HepG2 (cell line): ENCODE measurements around the gene SMIM43.

Experiments used
- EZH2 ChIP-seq: conservative IDR thresholded peaks from 2 replicates; pipeline ENCODE4 v1.6.1; 2012; ENCODE audit warnings: mild to moderate bottlenecking, low read depth, low read length, moderate library complexity
- MIXL1 ChIP-seq: IDR thresholded peaks from 2 replicates; pipeline ENCODE4 v1.6.1; 2016
- NR2F6 ChIP-seq, 2 experiments: IDR thresholded peaks; 2 replicates each; pipeline ENCODE4 v1.6.1; 2016; ENCODE audit warnings: antibody characterized with exemption in 1 of 2, mild to moderate bottlenecking in 1 of 2
- RFXANK ChIP-seq: IDR thresholded peaks from 2 replicates; pipeline ENCODE4 v1.6.1; 2016
- SETDB1 ChIP-seq: sonication (generic); formaldehyde crosslinking; IDR thresholded peaks from 2 replicates; pipeline ENCODE4 v1.5.1; 2020; ENCODE audit warnings: missing genetic modification reagents, mild to moderate bottlenecking, borderline replicate concordance
- ZNF772 ChIP-seq: sonication (generic); formaldehyde crosslinking; IDR thresholded peaks from 2 replicates; pipeline ENCODE4 v1.5.0; 2020; ENCODE audit warnings: mild to moderate bottlenecking, missing genetic modification reagents
- TF ChIP-seq, protein P1 (sequence below): sonication (generic); formaldehyde crosslinking; IDR thresholded peaks from 2 replicates; pipeline ENCODE4 v1.4.0; 2020; ENCODE audit warnings: missing genetic modification reagents

DNA sequence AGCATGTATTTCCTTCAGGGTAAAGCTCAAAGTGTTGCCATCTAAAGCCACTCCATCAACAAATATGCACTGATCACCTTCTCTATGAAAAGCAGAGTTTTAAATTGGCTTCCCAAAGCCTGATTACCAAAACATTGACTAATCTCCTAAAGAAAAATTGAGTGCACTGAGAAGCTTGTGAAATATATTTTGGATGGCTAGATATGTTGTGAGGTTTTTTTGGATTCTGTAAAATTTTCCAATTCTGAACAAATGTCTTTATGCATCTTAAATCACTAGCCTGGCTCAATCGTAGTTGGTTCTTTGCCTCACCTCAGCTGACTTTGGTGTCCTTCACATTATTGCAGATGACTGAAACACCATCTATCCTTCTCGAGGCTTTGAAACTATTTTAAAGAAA, 21.3 kb upstream of the SMIM43 start:
- no peak for TF ChIP-seq EZH2
- no peak for TF ChIP-seq MIXL1 (CRISPR knock-in tag)
- TF ChIP-seq SETDB1 (CRISPR knock-in tag): no peak
- TF ChIP-seq, protein P1, sequence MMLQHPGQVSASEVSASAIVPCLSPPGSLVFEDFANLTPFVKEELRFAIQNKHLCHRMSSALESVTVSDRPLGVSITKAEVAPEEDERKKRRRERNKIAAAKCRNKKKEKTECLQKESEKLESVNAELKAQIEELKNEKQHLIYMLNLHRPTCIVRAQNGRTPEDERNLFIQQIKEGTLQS (CRISPR knock-in tag): no peak
- no peak for TF ChIP-seq NR2F6 (IDR thresholded peaks at IDR 0.05)
- no peak for TF ChIP-seq NR2F6 (CRISPR knock-in tag; IDR thresholded peaks at IDR 0.05)
- no peak for TF ChIP-seq RFXANK (CRISPR knock-in tag)
- TF ChIP-seq ZNF772 (CRISPR knock-in tag): no peak
